ENCODE data around the gene CYP51A1. TPM values are rescaled to one million over a fixed set of nuclear protein-coding genes. Genes with fewer than 3 reads are reported as not detected.

The CYP51A1 gene
- total RNA-seq (2022; extraction: Qiagen RNA extraction) = 39.0 to 49.5 TPM (median 41.7 TPM) in 5 replicates

GRCh38 chr7:92134271-92135051 lies at the start of gene CYP51A1:
TSS of gene CYP51A1 (minus strand) at chr7:92134477. CDS start at chr7:92134364, 113 bp downstream.

GRCh38 chr7:92178928-92179924 lies 44.9 kb upstream of the CYP51A1 start, which contains the start of gene LRRD1:
TSS of gene LRRD1 (minus strand) at chr7:92179142. CDS start at chr7:92165202, 13,940 bp downstream.

Other genes with a start within 250 kb of the CYP51A1 start
- gene AKAP9, start 193.6 kb downstream of the CYP51A1 start, total RNA-seq (2022; extraction: Qiagen RNA extraction) = 12.5 to 18.9 TPM (median 14.5 TPM) in 5 replicates
- gene LRRD1, start 44.7 kb upstream of the CYP51A1 start, total RNA-seq (2022; extraction: Qiagen RNA extraction) = not detected in 5 replicates
- 21.9 to 27.4 TPM (median 25.1 TPM) in 5 replicates for gene KRIT1, start 111.4 kb upstream of the CYP51A1 start, total RNA-seq (2022; extraction: Qiagen RNA extraction)
- gene ANKIB1, start 111.5 kb upstream of the CYP51A1 start, total RNA-seq (2022; extraction: Qiagen RNA extraction) = 15.4 to 20.5 TPM (median 19.8 TPM) in 5 replicates